ENCODE measurements around the gene HENMT1.
"Not testable (repeated sequence)": the region's sequence is repeated elsewhere in the genome, so short reads cannot be mapped to it uniquely, and the experiment has no call there.

Gene HENMT1

GRCh38 chr1:108686614-108687313, 25.9 kb upstream of the HENMT1 start:
- no peak for DNase-seq (ENCODE audit: low read depth)
- no peak for TF ChIP-seq CTCF (IDR thresholded peaks at IDR 0.05; ENCODE audit: control insufficient read depth, extremely low read depth, insufficient read depth)
- H3K4me3 ChIP-seq (ENCODE audit: low read depth, low read length), result no peak overlapping the region

GRCh38 chr1:108685529-108685928, 24.6 kb upstream of the HENMT1 start:
- no peak for TF ChIP-seq CTCF (IDR thresholded peaks at IDR 0.05; ENCODE audit: control insufficient read depth, extremely low read depth, insufficient read depth)
- no peak overlapping the region for H3K4me3 ChIP-seq (ENCODE audit: low read depth, low read length)
- DNase-seq (ENCODE audit: low read depth), result no peak

GRCh38 chr1:108681701-108682100, 20.8 kb upstream of the HENMT1 start:
- not testable (repeated sequence) for DNase-seq (ENCODE audit: low read depth); H3K4me3 ChIP-seq (ENCODE audit: low read depth, low read length)

- H3K4me3 ChIP-seq (ENCODE audit: low read depth, low read length), result no peak overlapping the region
- DNase-seq (ENCODE audit: low read depth), result no peak
Observed at GRCh38 chr1:108679586-108680213, 18.8 kb upstream of the HENMT1 start.

GRCh38 chr1:108678706-108679105, 17.8 kb upstream of the HENMT1 start:
- no peak overlapping the region for H3K4me3 ChIP-seq (ENCODE audit: low read depth, low read length)
- TF ChIP-seq CTCF (IDR thresholded peaks at IDR 0.05; ENCODE audit: control insufficient read depth, extremely low read depth, insufficient read depth), result no peak
- DNase-seq (ENCODE audit: low read depth), result no peak

More at GRCh38 chr1:108679586-108680213, 18.8 kb upstream of the HENMT1 start:
- no peak for TF ChIP-seq CTCF (IDR thresholded peaks at IDR 0.05; ENCODE audit: control insufficient read depth, extremely low read depth, insufficient read depth)

GRCh38 chr1:108671143-108671542, 10.2 kb upstream of the HENMT1 start:
- DNase-seq (ENCODE audit: low read depth), result no peak

More at GRCh38 chr1:108671143-108671542, 10.2 kb upstream of the HENMT1 start:
- H3K4me3 ChIP-seq (ENCODE audit: low read depth, low read length), result no peak overlapping the region
- no peak for TF ChIP-seq CTCF (IDR thresholded peaks at IDR 0.05; ENCODE audit: control insufficient read depth, extremely low read depth, insufficient read depth)

All from LNCaP clone FGC (cell line).